A673 (cell line): ENCODE measurements around the gene GPR153. TPM values are rescaled to one million over a fixed set of nuclear protein-coding genes. Genes with fewer than 3 reads are reported as not detected.
A peak's percentile ranks its signal among the peaks of the same experiment; 100 is the strongest.

Experiments used
- BruUV-seq: library from RNA; stranded (reverse); fragments of 400-500 nt; replicated peaks from 2 replicates; lab custom pipeline; 2021; lab: Mats Ljungman, UMichigan
- CTCF ChIA-PET: fragments of 300-600 bp; sonication (Branson Sonifier 250); formaldehyde crosslinking; loops from one replicate; lab custom pipeline; 2022; ENCODE audit warnings: antibody characterized with exemption; lab: Charles Lee
- POLR2A ChIA-PET: fragments of 300-600 bp; sonication (Branson Sonifier 250); formaldehyde crosslinking; loops from one replicate; lab custom pipeline; 2022; ENCODE audit warnings: antibody characterized with exemption; ENCODE audit not compliant: low non-redundant PET; lab: Charles Lee
- DNase-seq: peaks from one replicate; pipeline ENCODE4 v3.0.0-alpha.2; 2015; ENCODE audit warnings: low spot score
- H3K27ac ChIP-seq: fragments of 200-600 bp; sonication (generic); 2 replicates; pipeline ENCODE4 v1.5.1; 2016; ENCODE audit warnings: mixed run types, low read depth, mild to moderate bottlenecking, mixed read lengths, antibody characterized with exemption, low read length; ENCODE audit not compliant: poor library complexity, severe bottlenecking
- H3K27me3 ChIP-seq: fragments of 200-600 bp; sonication (generic); replicated peaks from 2 replicates; pipeline ENCODE4 v1.6.1; 2017; ENCODE audit warnings: mixed run types, low read depth, mild to moderate bottlenecking, mixed read lengths, antibody characterized with exemption, low read length; ENCODE audit not compliant: insufficient read depth, poor library complexity
- H3K36me3 ChIP-seq: fragments of 200-600 bp; sonication (generic); 2 replicates; pipeline ENCODE4 v1.6.1; 2016; ENCODE audit warnings: mixed run types, mild to moderate bottlenecking, mixed read lengths, antibody characterized with exemption, low read length; ENCODE audit not compliant: insufficient read depth, poor library complexity, severe bottlenecking
- H3K4me1 ChIP-seq: fragments of 200-600 bp; sonication (generic); 2 replicates; pipeline ENCODE4 v1.6.1; 2017; ENCODE audit warnings: mixed run types, mild to moderate bottlenecking, mixed read lengths, antibody characterized with exemption, low read length; ENCODE audit not compliant: insufficient read depth, poor library complexity, severe bottlenecking
- H3K4me3 ChIP-seq: fragments of 200-600 bp; sonication (generic); 2 replicates; pipeline ENCODE4 v1.5.1; 2016; ENCODE audit warnings: low read depth, mixed run types, mild to moderate bottlenecking, mixed read lengths, low read length; ENCODE audit not compliant: poor library complexity, severe bottlenecking
- H3K9me3 ChIP-seq: fragments of 200-600 bp; sonication (generic); 2 replicates; pipeline ENCODE4 v1.6.1; 2016; ENCODE audit warnings: mixed run types, low read depth, mild to moderate bottlenecking, mixed read lengths, antibody characterized with exemption, low read length; ENCODE audit not compliant: poor library complexity, severe bottlenecking
- EZH2 ChIP-seq: fragments of 200-600 bp; sonication (generic); IDR thresholded peaks from 2 replicates; pipeline ENCODE4 v1.6.1; 2017; ENCODE audit warnings: borderline replicate concordance, low read depth, mild to moderate bottlenecking, mixed read lengths, antibody characterized with exemption, low read length; ENCODE audit not compliant: poor library complexity, severe bottlenecking
- intact Hi-C: fragments of 100-400 bp; cut with micrococcal nuclease; formaldehyde crosslinking; loops from one replicate; pipeline ENCODE4 v1.10.0; 2022; ENCODE audit not compliant: unreplicated experiment
- total RNA-seq: library from RNA; stranded (reverse); gene quantifications from 2 replicates; pipeline ENCODE4 v1.2.3, GENCODE V29; 2021
- TF ChIP-seq, protein P1 (sequence below): fragments of 300-800, 200-600 bp; sonication (generic); conservative IDR thresholded peaks from 2 replicates; pipeline ENCODE4 v1.5.1; 2017; ENCODE audit warnings: low read depth, mild to moderate bottlenecking, antibody characterized with exemption, low read length, moderate library complexity, mixed read lengths

The GPR153 gene
- total RNA-seq, 1 experiment from 2014 or later: 8.4 TPM

DNA sequence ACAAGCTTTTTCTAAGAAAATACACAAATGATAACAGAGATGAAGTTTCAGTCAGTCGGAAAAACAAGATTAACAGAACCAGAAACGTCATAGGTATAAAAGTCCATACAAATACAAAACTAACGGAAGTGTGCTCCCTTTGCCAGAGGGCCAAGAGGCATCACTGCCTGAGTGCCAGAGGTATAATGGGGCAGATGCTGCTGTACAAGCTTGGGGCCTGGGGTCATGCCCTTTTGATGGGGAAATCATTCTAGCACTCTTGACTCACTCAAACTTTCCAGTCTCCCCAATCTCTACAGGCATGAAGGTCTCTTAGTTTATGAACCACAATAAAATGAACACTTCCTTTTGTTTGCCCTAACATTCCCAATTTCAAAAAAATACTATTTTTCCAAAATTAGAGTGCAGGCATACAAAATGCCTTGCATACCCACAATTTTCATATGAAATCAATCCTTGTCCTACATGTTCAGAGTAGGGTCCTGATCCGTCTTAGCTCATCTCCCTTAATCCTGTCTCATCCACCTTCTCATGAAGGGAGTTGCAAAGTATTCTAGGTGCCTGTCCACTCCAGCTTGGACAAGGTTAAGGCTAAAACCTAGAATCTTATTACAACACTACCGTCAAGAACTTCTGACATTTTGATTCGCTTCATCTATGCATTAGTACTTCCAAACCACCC lies 63.0 kb downstream of the GPR153 start:
- CTCF ChIA-PET: no interaction called here

More for the DNA sequence above, 63.0 kb downstream of the GPR153 start:
- TF ChIP-seq EZH2: no peak
- TF ChIP-seq, protein P1, sequence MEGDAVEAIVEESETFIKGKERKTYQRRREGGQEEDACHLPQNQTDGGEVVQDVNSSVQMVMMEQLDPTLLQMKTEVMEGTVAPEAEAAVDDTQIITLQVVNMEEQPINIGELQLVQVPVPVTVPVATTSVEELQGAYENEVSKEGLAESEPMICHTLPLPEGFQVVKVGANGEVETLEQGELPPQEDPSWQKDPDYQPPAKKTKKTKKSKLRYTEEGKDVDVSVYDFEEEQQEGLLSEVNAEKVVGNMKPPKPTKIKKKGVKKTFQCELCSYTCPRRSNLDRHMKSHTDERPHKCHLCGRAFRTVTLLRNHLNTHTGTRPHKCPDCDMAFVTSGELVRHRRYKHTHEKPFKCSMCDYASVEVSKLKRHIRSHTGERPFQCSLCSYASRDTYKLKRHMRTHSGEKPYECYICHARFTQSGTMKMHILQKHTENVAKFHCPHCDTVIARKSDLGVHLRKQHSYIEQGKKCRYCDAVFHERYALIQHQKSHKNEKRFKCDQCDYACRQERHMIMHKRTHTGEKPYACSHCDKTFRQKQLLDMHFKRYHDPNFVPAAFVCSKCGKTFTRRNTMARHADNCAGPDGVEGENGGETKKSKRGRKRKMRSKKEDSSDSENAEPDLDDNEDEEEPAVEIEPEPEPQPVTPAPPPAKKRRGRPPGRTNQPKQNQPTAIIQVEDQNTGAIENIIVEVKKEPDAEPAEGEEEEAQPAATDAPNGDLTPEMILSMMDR: no peak
- Histone ChIP-seq H3K27ac (peak overlapping the region; percentile 97), H3K4me3 (peak overlapping the region; percentile 93), H3K4me1 (peaks cover 11% of the 10 kb centered on the region), H3K36me3 (peaks cover 49% of the 10 kb centered on the region), H3K27me3 (no peaks in the 10 kb centered on the region), H3K9me3 (no peaks in the 10 kb centered on the region)
- POLR2A ChIA-PET: interaction anchor here (0.6 kb wide), 1 partner anchor 26 kb away, joined by 3 read pairs; no protein-coding TSS in a partner anchor
- intact Hi-C loops: no loop called here
- no TSS peak for BruUV-seq
- DNase-seq: no peak

Other genes starting within 250 kb of the GPR153 start
- 6.4 and 7.7 TPM in 2 replicates for gene KCNAB2, start 215.2 kb downstream of the GPR153 start, total RNA-seq
- gene CHD5, start 80.8 kb downstream of the GPR153 start, total RNA-seq: 0.22 and 0.58 TPM in 2 replicates
- 436 and 494 TPM in 2 replicates for gene RPL22, start 61.5 kb downstream of the GPR153 start, total RNA-seq
- 6.4 and 12.5 TPM in 2 replicates for gene RNF207, start 55.0 kb downstream of the GPR153 start, total RNA-seq
- 94.5 and 104 TPM in 2 replicates for gene ICMT, start 25.1 kb downstream of the GPR153 start, total RNA-seq
- gene HES3, start 16.9 kb downstream of the GPR153 start, total RNA-seq: not detected in 2 replicates
- 129 and 132 TPM in 2 replicates for gene ACOT7, start 132.7 kb upstream of the GPR153 start, total RNA-seq
- not detected in 2 replicates for gene HES2, start 158.8 kb upstream of the GPR153 start, total RNA-seq
- gene ESPN, start 163.7 kb upstream of the GPR153 start, total RNA-seq: not detected in 2 replicates
- gene TNFRSF25, start 205.1 kb upstream of the GPR153 start, total RNA-seq: 0.97 and 1.5 TPM in 2 replicates
- 0.86 and 2.3 TPM in 2 replicates for gene PLEKHG5, start 230.6 kb upstream of the GPR153 start, total RNA-seq